ENCODE data around the gene CBX1.
"Not testable (repeated sequence)": the region's sequence is repeated elsewhere in the genome, so short reads cannot be mapped to it uniquely, and the experiment has no call there.

The CBX1 gene

DNA sequence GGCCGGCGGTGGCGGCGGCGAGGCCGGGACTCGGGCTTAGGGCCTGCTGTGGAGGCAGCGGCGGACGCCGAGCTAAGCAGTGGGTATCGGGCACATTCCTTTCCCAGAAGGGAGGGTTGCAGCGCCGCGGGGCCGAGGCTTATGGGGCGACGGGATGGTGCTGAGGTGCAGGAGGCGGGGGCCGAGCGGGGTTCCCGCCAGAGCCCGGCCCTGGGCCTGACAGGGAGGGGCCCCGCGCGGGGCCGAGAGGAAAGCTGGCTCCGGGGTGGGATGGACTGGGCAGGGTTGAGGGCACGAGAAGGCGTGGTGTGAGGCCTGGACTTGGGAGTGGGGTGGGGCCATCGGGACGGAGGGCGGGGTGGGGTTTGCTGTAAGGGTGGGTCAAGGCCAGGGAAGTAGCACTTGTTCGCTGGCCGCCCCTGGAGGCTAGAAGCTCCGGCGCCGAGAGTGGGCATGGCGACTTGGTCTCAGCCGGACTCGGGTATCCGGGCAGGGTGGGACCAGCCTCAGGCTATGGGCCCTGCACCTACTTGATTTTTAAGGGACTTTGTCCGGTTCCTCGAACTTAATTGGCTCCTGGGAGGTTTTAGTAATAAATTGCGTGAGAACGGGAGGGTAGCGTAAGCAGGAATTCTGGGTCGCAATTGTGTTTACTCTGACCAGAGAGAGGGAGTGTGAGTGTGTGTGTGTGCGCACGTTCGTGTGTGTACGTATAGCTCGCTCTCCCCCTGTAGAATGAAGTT is 52.7 kb downstream of the CBX1 start:
- DNase-seq: peak; percentile 71

GRCh38 chr17:48047741-48048383 is 53.4 kb downstream of the CBX1 start, which contains the start of gene NFE2L1:
NFE2L1 (plus strand) TSS chr17:48048359; CDS start chr17:48051119, 2,760 bp downstream.
- peak; percentile 99 for DNase-seq

DNA sequence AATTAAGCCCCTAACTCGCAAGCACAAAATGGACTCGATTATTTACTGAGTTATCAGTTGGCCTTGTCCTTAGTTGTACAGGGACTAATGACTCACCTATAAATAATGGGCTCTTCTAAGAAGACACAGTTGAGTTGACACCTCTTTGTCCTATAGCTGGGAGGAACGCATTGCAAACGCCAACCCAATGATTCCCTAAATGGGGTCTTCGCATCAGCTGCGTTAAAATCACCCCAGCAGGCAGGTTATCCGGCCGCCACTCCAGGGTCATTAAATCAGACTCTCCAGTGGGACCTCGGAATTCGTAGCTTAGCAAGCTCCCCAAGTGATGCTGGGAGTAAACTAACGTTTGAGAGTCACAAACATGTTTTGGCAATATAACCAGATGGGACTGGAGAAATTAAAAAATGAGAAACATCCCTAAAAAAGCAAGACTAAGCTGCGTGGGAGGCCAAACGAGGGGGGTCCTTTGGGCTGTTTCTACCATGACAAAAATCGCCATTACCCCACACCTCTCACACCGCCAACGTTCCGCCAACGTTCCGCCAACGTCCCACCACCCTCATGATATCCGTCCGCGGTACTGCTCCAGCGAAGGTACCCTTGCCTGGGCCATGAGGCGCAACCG is 54.1 kb downstream of the CBX1 start:
- DNase-seq: no peak

GRCh38 chr17:48046296-48046695 is 55.0 kb downstream of the CBX1 start:
- no peak for DNase-seq

GRCh38 chr17:48045316-48046001 is 55.8 kb downstream of the CBX1 start:
- peak; percentile 16 for DNase-seq

GRCh38 chr17:48044851-48045250 is 56.4 kb downstream of the CBX1 start:
- DNase-seq: peak; percentile 3

- no peak for DNase-seq
Observed at GRCh38 chr17:48043176-48043575, 58.1 kb downstream of the CBX1 start.

DNA sequence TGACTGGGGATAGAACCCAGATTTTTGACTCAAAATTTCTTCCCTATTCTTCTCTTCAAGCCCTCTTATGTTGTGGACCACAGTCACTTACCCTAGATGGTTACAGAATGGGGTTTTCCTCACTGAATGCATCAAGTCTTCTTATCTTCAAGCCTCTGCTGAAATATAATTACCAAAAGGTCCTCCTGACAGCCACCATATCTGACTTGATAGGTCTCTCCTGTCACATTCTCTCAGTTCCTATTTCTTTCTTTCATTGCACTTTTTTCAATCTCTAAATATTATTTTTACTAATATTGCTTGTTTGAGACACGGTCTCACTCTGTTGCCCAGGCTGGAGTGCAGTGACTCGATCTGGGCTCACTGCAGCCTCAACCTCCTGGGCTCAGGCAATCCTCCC is 62.6 kb downstream of the CBX1 start:
- DNase-seq: no peak

DNA sequence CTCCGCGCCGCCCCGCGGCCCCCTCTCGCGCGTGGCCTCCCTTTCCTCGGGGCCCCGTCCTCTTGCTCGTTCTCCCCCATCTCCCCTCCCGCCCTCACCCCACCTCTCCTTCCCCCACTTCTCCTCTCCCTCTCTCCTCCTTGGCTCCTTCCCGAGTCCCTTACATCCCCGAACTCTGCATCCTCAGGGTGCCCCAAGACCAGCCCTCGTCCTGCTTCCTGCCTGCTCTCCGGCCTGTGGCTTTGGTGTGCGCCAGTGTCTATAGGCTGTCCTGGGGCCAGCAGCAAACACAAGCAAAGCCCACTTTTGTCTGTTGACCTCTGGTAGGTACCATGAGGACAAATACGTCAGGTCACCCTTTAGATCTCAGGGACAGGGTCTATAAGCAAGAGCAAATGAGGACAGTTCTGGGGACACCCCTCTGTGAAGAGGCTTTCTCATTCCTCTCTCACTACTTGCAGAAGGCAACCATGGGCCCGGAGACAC is 63.4 kb downstream of the CBX1 start:
- DNase-seq: no peak

DNA sequence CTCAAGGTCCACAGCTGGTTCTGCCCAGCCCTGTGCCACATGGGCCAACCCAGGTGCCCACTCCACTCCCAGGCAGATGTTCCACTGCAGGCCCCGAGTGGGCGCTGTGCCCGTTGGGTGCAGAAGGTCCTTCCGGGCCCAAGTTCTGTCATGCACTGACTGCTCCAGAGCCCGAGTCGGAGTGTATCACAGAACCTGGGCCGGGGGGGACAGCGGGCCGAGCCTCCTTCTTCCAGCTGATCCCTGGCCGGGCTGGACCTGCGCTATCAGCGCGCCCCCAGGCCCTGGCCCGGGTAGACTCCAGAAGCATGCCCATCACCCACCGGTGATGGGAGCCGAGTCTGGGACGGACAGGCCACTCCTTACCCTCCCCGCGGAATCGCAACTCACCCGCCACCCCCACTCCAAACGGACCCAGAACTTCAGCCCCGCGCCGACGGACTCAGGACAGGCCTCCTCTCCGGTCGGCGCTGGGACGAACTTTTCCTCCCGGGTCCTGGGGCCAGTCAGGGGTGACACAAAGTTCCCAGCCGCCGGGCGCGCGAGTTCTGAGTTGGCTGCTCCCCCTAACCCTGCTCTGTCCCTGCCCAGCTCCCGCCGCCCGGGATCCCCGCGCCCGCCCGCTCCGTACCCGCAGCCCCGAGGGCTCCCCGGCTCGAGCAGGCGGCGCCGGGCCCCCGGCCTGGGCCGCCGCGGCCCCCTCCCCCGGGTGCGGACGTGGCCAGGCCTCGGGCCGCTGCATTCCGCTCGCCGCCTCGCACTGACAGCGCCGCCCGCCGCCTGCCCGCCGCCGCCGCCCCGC is 64.0 kb downstream of the CBX1 start, which contains the start of gene COPZ2:
Gene COPZ2, minus strand, starts transcription at position 762 of the 802 bp plus-strand sequence. Its CDS starts 20 bp downstream, at position 742.
- peak; percentile 86 for DNase-seq

DNA sequence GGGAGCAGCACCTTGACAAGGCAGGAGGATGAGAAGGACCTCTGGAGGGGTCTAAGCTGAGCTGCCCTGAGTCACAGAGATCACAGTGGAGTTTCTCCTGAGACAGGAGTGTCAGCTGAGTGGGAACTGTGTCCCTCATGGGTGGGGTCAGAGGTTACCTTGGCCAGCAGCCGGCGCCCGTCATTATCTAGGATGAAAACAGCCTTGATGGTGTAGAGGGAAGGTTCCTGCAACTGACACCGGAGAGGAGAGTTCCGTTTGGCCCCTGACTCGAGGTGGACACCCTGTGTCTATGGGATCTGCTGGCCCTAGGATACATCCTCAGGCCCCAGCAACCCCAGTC is 64.6 kb downstream of the CBX1 start:
- DNase-seq: no peak

GRCh38 chr17:48034734-48035133 is 66.5 kb downstream of the CBX1 start:
- not testable (repeated sequence) for DNase-seq

- DNase-seq: no peak
Observed at GRCh38 chr17:48031966-48032365, 69.3 kb downstream of the CBX1 start.

DNA sequence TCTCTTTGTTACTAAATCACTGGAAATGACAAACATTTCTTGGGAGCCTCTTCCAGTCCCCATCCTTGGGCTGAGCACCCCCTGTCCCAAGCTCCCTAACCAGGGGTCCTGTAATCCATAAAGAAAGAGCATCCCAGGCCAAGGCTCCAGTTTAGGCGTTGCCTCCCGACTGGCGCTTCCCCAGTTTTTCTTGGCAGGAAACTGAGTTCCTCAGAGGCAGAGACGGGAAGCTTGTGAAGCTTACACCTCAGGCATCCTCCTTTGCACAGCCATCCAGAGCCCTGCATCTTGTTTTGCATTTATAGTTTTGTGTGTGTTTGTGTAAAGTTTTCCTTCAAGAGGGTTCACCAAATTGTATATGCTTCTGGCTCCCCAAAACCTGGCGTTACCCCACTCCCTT is 70.7 kb downstream of the CBX1 start:
- DNase-seq: no peak

- DNase-seq: no peak
Observed at GRCh38 chr17:48028736-48029135, 72.5 kb downstream of the CBX1 start.

DNA sequence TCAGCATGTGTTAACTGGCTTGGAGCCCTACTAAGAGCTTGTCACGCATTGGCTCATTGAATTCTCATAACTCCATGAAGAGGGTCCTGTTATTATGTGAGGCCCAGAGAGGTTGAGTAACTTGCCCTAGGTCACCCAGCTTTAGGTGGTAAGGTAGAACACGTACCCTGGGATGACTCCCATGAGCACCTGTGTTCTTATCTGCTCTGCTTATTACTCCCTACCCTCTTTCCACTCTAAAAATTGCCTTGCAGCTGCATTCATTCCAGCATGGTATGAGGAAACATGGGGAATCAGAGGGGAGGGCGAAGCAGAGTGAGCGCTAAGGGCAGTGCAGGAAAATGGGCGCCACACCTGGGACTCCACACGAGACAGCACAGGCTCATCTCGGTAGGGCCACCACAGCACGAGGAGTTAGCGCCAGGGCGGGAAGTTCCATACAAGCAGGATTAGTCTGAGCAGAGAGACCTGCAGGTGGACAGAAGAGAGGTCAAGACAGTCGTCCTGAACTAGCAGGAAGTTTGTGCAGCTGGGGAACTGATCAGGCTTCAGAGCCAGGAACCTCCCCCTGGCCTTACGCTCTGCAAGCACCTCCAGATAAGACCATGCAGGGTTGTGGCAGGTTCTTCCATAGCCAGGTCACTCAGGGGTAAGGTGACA is 73.8 kb downstream of the CBX1 start:
- no peak for DNase-seq

GRCh38 chr17:48026502-48027321 is 74.6 kb downstream of the CBX1 start:
- peak; percentile 89 for DNase-seq

GRCh38 chr17:48025904-48026501 is 75.3 kb downstream of the CBX1 start:
- no peak for DNase-seq

- peak; percentile 99 for DNase-seq
Observed at GRCh38 chr17:48025040-48025903, 76.0 kb downstream of the CBX1 start.

All from activated effector memory CD4-positive, alpha-beta T cell treated with anti-CD3 and anti-CD28 coated beads, Interleukin-2, amount 50 U/mL, for 16 hours (primary cell).